CD14-positive monocyte (primary cell): ENCODE results near the gene PRKRA. TPM values are rescaled to one million over a fixed set of nuclear protein-coding genes. Genes with fewer than 3 reads are reported as not detected.

Experiments
- DNase-seq, 3 donors: peaks; one replicate each; pipeline ENCODE4 v3.0.0-alpha.2; 2011 to 2022
- H2AFZ ChIP-seq: 2 replicates; pipeline ENCODE4 v1.6.0; 2012; ENCODE audit warnings: mild to moderate bottlenecking, low read depth, low read length, inconsistent platforms; ENCODE audit not compliant: insufficient read depth, poor library complexity, severe bottlenecking
- H3K27ac ChIP-seq, 2 donors: 1 replicate in 1 of 2; 2 replicates in 1 of 2; pipeline ENCODE4 v1.5.1; 2012 to 2013; ENCODE audit warnings: low read length in 2 of 2, control low read depth in 1 of 2, inconsistent platforms in 1 of 2, low read depth in 1 of 2, mild to moderate bottlenecking in 1 of 2
- H3K27me3 ChIP-seq, 2 donors: one replicate each; pipeline versions ENCODE4 v1.6.0 to v1.6.1; 2011 to 2013; ENCODE audit warnings: low read length in 2 of 2; ENCODE audit not compliant: control insufficient read depth in 2 of 2, insufficient read depth in 2 of 2
- H3K36me3 ChIP-seq, 2 donors: replicated peaks in 1 of 2; 1 replicate in 1 of 2; 2 replicates in 1 of 2; pipeline versions ENCODE4 v1.5.1 to v1.6.1; 2012 to 2013; ENCODE audit warnings: low read length in 2 of 2, control low read depth in 1 of 2, inconsistent platforms in 1 of 2, mild to moderate bottlenecking in 1 of 2; ENCODE audit not compliant: insufficient read depth in 2 of 2, control insufficient read depth in 1 of 2
- H3K4me1 ChIP-seq, 2 donors: 1 replicate in 1 of 2; 2 replicates in 1 of 2; pipeline versions ENCODE4 v1.5.1 to v1.6.1; 2012 to 2013; ENCODE audit warnings: low read length in 2 of 2, control low read depth in 1 of 2, inconsistent platforms in 1 of 2, mild to moderate bottlenecking in 1 of 2, moderate library complexity in 1 of 2; ENCODE audit not compliant: insufficient read depth in 2 of 2, control insufficient read depth in 1 of 2
- H3K4me2 ChIP-seq: replicated peaks from 2 replicates; pipeline ENCODE3; 2012; ENCODE audit warnings: low read length, moderate library complexity, mild to moderate bottlenecking; ENCODE audit not compliant: poor library complexity, severe bottlenecking; ENCODE audit errors: extremely low read depth
- H3K4me3 ChIP-seq, 3 experiments: fragments of 200-600 bp in 1 of 3; sonication (generic) in 1 of 3; replicated peaks in 1 of 3; 1 replicate in 2 of 3; 2 replicates in 1 of 3; pipeline ENCODE4 v1.5.1; 2011 to 2013; ENCODE audit warnings: low read length in 3 of 3, mild to moderate bottlenecking in 3 of 3, control low read depth in 2 of 3, low read depth in 2 of 3, inconsistent platforms in 1 of 3, moderate library complexity in 1 of 3
- H3K79me2 ChIP-seq: 2 replicates; pipeline ENCODE4 v1.6.0; 2012; ENCODE audit warnings: mild to moderate bottlenecking, control low read depth, inconsistent platforms, low read length, moderate library complexity; ENCODE audit not compliant: insufficient read depth
- H3K9ac ChIP-seq: 2 replicates; pipeline ENCODE4 v1.6.0; 2017; ENCODE audit warnings: low read length, mild to moderate bottlenecking; ENCODE audit not compliant: insufficient read depth, poor library complexity, severe bottlenecking
- H3K9me3 ChIP-seq, 2 donors: replicated peaks in 1 of 2; 1 replicate in 1 of 2; 2 replicates in 1 of 2; pipeline versions ENCODE4 v1.5.1 to v1.6.1; 2012 to 2013; ENCODE audit warnings: low read length in 2 of 2, control low read depth in 1 of 2; ENCODE audit not compliant: control insufficient read depth in 1 of 2, insufficient read depth in 1 of 2
- H4K20me1 ChIP-seq: 2 replicates; pipeline ENCODE4 v1.6.0; 2012; ENCODE audit warnings: mild to moderate bottlenecking, low read length, control low read depth, moderate library complexity; ENCODE audit not compliant: insufficient read depth
- H3K27ac Mint-ChIP-seq, 7 donors: one replicate each; pipeline ENCODE4 v1.8.0; 2020; ENCODE audit warnings: mild to moderate bottlenecking in 7 of 7, mixed read lengths in 7 of 7, moderate library complexity in 6 of 7, inconsistent platforms in 2 of 7
- H3K27me3 Mint-ChIP-seq, 3 donors: one replicate each; pipeline ENCODE4 v1.8.0; 2021 to 2022; ENCODE audit warnings: low read depth in 3 of 3, mild to moderate bottlenecking in 3 of 3, mixed read lengths in 3 of 3, moderate library complexity in 3 of 3, inconsistent platforms in 1 of 3
- H3K36me3 Mint-ChIP-seq, 2 donors: one replicate each; pipeline ENCODE4 v1.8.0; 2020; ENCODE audit warnings: mixed read lengths in 2 of 2, inconsistent platforms in 1 of 2, mild to moderate bottlenecking in 1 of 2
- H3K4me1 Mint-ChIP-seq: one replicate; pipeline ENCODE4 v1.8.0; 2020; ENCODE audit warnings: mild to moderate bottlenecking, mixed read lengths
- H3K4me3 Mint-ChIP-seq, 2 donors: one replicate each; pipeline ENCODE4 v1.8.0; 2020; ENCODE audit warnings: mild to moderate bottlenecking in 2 of 2, mixed read lengths in 2 of 2, moderate library complexity in 1 of 2
- H3K9me3 Mint-ChIP-seq, 7 donors: one replicate each; pipeline ENCODE4 v1.8.0; 2020 to 2022; ENCODE audit warnings: mixed read lengths in 7 of 7, mild to moderate bottlenecking in 6 of 7, moderate library complexity in 6 of 7, inconsistent platforms in 2 of 7
- WGBS: methylation state at CpG from one replicate; pipeline ENCODE4 v1.1.5; 2013; ENCODE audit warnings: missing lambda C conversion rate; ENCODE audit not compliant: insufficient coverage; 5-methylcytosine and 5-hydroxymethylcytosine counted together
- intact Hi-C, 2 donors: fragments of 100-400 bp; cut with micrococcal nuclease; formaldehyde crosslinking; loops; one replicate each; pipeline versions ENCODE4 v1.15.0 to v1.15.1; 2023
- polyA plus RNA-seq, 3 donors: library from polyadenylated mRNA; depleted of rRNA in 1 of 3; unstranded in 2 of 3; stranded (reverse) in 1 of 3; fragments of 300-500 nt in 2 of 3; fragments of >200 nt in 1 of 3; fragmentation: Illumina TruSeq in 2 of 3; gene quantifications; 1 replicate in 2 of 3; 2 replicates in 1 of 3; pipeline ENCODE4 v1.2.3, GENCODE V29; 2012 to 2021
- TF ChIP-seq, protein P1 (sequence below): fragments of 200-600 bp; IDR thresholded peaks from one replicate; pipeline ENCODE4 v1.8.0; 2022; ENCODE audit warnings: antibody characterized with exemption, mild to moderate bottlenecking

Gene PRKRA
- polyA plus RNA-seq, 3 donors: 21.0 to 35.8 (median 35.4) TPM

- Mint-ChIP-seq H3K36me3 (peaks cover 5 to 12% of the 10 kb centered on the region in 2 donors), H3K4me1 (peaks cover 25% of the 10 kb centered on the region)
Measured at GRCh38 chr2:178419123-178419522, 31.9 kb downstream of the PRKRA start.

GRCh38 chr2:178418426-178418825 lies 32.5 kb downstream of the PRKRA start:
- intact Hi-C loops: no loop called here
- Mint-ChIP-seq H3K27ac (no peak overlapping the region), H3K9me3 (peaks cover 0 to 4% (median 3%) of the 10 kb centered on the region in 7 donors), H3K4me3 (no peak overlapping the region), H3K27me3 (no peaks in the 10 kb centered on the region), H3K36me3 (peaks cover 5 to 8% of the 10 kb centered on the region in 2 donors), H3K4me1 (peaks cover 26% of the 10 kb centered on the region)
- Histone ChIP-seq H3K4me3 (no peak overlapping the region), H3K27ac (no peak overlapping the region), H4K20me1 (no peaks in the 10 kb centered on the region), H2AFZ (no peak overlapping the region), H3K4me1 (peaks cover 8 to 22% of the 10 kb centered on the region in 2 donors), H3K9ac (no peak overlapping the region), H3K27me3 (no peaks in the 10 kb centered on the region), H3K4me2 (no peak overlapping the region), H3K36me3 (peaks cover 0 to 7% of the 10 kb centered on the region in 2 donors), H3K9me3 (no peaks in the 10 kb centered on the region), H3K79me2 (peaks cover 29% of the 10 kb centered on the region)
- no CpG with 5 or more reads among the region's 1 CpG for WGBS
- peak in 1 of 3 donors; percentile 15 for DNase-seq
- TF ChIP-seq, protein P1, sequence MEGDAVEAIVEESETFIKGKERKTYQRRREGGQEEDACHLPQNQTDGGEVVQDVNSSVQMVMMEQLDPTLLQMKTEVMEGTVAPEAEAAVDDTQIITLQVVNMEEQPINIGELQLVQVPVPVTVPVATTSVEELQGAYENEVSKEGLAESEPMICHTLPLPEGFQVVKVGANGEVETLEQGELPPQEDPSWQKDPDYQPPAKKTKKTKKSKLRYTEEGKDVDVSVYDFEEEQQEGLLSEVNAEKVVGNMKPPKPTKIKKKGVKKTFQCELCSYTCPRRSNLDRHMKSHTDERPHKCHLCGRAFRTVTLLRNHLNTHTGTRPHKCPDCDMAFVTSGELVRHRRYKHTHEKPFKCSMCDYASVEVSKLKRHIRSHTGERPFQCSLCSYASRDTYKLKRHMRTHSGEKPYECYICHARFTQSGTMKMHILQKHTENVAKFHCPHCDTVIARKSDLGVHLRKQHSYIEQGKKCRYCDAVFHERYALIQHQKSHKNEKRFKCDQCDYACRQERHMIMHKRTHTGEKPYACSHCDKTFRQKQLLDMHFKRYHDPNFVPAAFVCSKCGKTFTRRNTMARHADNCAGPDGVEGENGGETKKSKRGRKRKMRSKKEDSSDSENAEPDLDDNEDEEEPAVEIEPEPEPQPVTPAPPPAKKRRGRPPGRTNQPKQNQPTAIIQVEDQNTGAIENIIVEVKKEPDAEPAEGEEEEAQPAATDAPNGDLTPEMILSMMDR: no peak

More at GRCh38 chr2:178419123-178419522, 31.9 kb downstream of the PRKRA start:
- no peak for DNase-seq
- intact Hi-C loops: no loop called here
- Mint-ChIP-seq H3K4me3 (no peak overlapping the region), H3K27me3 (no peaks in the 10 kb centered on the region), H3K27ac (no peak overlapping the region), H3K9me3 (peaks cover 0 to 9% (median 3%) of the 10 kb centered on the region in 7 donors)
- no peak overlapping the region for H3K27ac ChIP-seq
- H2AFZ ChIP-seq: no peak overlapping the region
- H3K36me3 ChIP-seq: peaks cover 0 to 7% of the 10 kb centered on the region in 2 donors
- no CpG with 5 or more reads among the region's 1 CpG for WGBS
- TF ChIP-seq, protein P1: peak; percentile 23
- H3K4me3 ChIP-seq: no peak overlapping the region
- peaks cover 34% of the 10 kb centered on the region for H3K79me2 ChIP-seq
- H4K20me1 ChIP-seq: no peaks in the 10 kb centered on the region
- no peaks in the 10 kb centered on the region for H3K27me3 ChIP-seq
- peaks cover 8 to 19% of the 10 kb centered on the region in 2 donors for H3K4me1 ChIP-seq
- no peak overlapping the region for H3K9ac ChIP-seq
- no peak overlapping the region for H3K4me2 ChIP-seq
- no peaks in the 10 kb centered on the region for H3K9me3 ChIP-seq
